ENCODE measurements around the gene MCOLN2.
A peak's percentile ranks its signal among the peaks of the same experiment; 100 is the strongest.

DNA sequence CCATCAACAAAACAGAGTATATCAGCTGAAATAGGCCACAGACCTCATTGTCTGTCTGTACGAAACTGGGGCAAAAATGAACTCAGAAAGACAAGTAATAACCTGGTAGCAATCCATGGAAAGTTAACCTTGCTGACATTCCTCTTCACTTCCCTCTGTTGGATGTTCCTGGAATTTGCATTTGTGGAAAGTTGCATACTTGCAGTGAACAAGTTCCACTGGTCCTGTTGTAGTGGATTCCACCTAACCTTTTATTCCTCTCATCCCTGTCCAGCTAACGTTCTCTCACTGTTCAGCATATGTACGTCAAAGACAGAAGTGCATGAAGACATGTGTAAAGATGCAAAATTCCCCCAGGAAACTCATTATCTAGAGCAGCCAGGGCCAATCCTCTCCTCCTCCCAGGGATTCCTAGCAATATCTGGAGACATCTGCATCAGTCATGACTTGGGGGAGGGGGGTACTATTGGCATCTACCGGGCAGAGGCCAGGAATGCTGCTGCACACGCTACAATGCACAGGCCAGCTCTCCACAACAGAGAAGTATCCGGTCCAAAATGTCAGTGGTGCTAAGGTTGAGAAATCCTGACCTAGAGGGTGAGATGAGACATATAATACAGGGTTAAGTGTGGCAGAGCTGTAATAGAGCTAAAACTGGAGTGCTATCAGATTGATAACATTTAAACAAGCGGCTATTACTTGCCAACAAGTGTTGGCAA is 112.1 kb downstream of the MCOLN2 start:
- TF ChIP-seq, protein P1, sequence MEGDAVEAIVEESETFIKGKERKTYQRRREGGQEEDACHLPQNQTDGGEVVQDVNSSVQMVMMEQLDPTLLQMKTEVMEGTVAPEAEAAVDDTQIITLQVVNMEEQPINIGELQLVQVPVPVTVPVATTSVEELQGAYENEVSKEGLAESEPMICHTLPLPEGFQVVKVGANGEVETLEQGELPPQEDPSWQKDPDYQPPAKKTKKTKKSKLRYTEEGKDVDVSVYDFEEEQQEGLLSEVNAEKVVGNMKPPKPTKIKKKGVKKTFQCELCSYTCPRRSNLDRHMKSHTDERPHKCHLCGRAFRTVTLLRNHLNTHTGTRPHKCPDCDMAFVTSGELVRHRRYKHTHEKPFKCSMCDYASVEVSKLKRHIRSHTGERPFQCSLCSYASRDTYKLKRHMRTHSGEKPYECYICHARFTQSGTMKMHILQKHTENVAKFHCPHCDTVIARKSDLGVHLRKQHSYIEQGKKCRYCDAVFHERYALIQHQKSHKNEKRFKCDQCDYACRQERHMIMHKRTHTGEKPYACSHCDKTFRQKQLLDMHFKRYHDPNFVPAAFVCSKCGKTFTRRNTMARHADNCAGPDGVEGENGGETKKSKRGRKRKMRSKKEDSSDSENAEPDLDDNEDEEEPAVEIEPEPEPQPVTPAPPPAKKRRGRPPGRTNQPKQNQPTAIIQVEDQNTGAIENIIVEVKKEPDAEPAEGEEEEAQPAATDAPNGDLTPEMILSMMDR (IDR thresholded peaks at IDR 0.05; ENCODE audit: control extremely low read depth in 1 of 3, insufficient read depth in 1 of 3, low read depth in 1 of 3, low read length in 3 of 3), result peak in 1 of 3 experiments; percentile 5; a peak in 1 of 4 replicates
- TF ChIP-seq ATF3 (IDR thresholded peaks at IDR 0.05; ENCODE audit: insufficient read depth, low read depth, low read length), result no peak

All from H1 (cell line).